Astrocyte (in vitro differentiated cells and primary cell): ENCODE measurements around the gene PRKRA.

ENCODE experiments used
- CTCF ChIP-seq: IDR thresholded peaks from 2 replicates; pipeline ENCODE4 v1.5.1; 2011; ENCODE audit warnings: low read depth, mild to moderate bottlenecking, inconsistent platforms, low read length, moderate library complexity; ENCODE audit not compliant: insufficient read depth
- EZH2 ChIP-seq: IDR thresholded peaks from 2 replicates; pipeline ENCODE4 v1.6.1; 2012; ENCODE audit warnings: mild to moderate bottlenecking, low read length, inconsistent platforms; ENCODE audit not compliant: insufficient read depth

DNA sequence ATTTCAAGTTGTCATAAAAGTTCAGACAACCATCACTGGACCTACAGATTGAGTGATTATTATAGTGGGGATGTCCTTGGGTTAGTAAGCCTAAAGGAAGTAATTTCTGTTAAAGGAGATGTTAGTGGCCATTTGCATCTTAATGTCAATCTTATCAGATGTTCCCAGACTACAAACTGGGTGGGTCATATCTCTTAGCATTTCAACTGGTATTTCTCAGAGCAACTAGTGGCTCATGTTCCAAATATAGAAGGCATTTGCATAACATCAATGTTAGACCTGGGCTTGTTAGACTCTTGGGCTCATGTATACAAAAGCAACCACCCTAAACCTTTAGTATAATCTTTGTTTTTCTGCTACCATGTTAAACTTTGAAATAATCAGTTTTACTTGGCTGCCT lies 47.2 kb upstream of the PRKRA start:
- TF ChIP-seq EZH2, result no peak
- TF ChIP-seq CTCF, result no peak
